ENCODE measurements around the gene SLC35E4. TPM values are rescaled to one million over a fixed set of nuclear protein-coding genes. Genes with fewer than 3 reads are reported as not detected.
"Not testable (repeated sequence)": the region's sequence is repeated elsewhere in the genome, so short reads cannot be mapped to it uniquely, and the experiment has no call there.

Gene SLC35E4
- total RNA-seq, 2 experiments from 2014 or later, result 3.0 TPM

- ChIA-PET POLR2A (interaction anchor here (0.6 to 1.6 kb wide), 3 partner anchors 10 to 357 kb away, joined by 3 to 5 read pairs (median 3); no protein-coding TSS in a partner anchor), CTCF (ENCODE audit: unreplicated experiment) (no interaction called here)
- Histone ChIP-seq H4K20me1 (ENCODE audit: insufficient read depth, low read length) (peaks cover 17% of the 10 kb centered on the region; the same call in 1 of the 2 replicates), H2AFZ (ENCODE audit: low read length) (peak overlapping the region; percentile 11; the same call in 1 of the 2 replicates), H3K4me2 (ENCODE audit: low read length) (peak overlapping the region; percentile 84), H3K4me3 (ENCODE audit: low read depth, low read length, poor library complexity, severe bottlenecking) (peak overlapping the region; percentile 95), H3K4me1 (ENCODE audit: insufficient read depth, low read length, poor library complexity, severe bottlenecking) (peaks cover 11% of the 10 kb centered on the region), H3K79me2 (ENCODE audit: insufficient read depth, low read depth, low read length) (peaks cover 23% of the 10 kb centered on the region), H3K27ac (ENCODE audit: low read depth, low read length, poor library complexity, severe bottlenecking) (peak overlapping the region; percentile 49), H3K9me2 (ENCODE audit: insufficient read depth, low read length) (no peaks in the 10 kb centered on the region), H3K36me3 (ENCODE audit: insufficient read depth, low read length) (peaks cover 34% of the 10 kb centered on the region), H3K9me3 (ENCODE audit: low read length) (no peaks in the 10 kb centered on the region)
- TF ChIP-seq CTCF (conservative IDR thresholded peaks at IDR 0.05; ENCODE audit: low read length) (no peak), EZH2phosphoT487 (IDR thresholded peaks at IDR 0.05; ENCODE audit: borderline replicate concordance, low read depth, low read length) (no peak)
- intact Hi-C loops (cut with micrococcal nuclease; ENCODE audit: unreplicated experiment), result loop anchor here (5.0 kb wide), 1 partner anchor 491 kb away; the partner anchor contains the start of gene SMTN
- no TSS peak for BruUV-seq (replicated peaks)
- no peak for DNase-seq (ENCODE audit: low spot score)
Measured at GRCh38 chr22:30591191-30591587, 44.4 kb upstream of the SLC35E4 start.

- intact Hi-C loops (cut with micrococcal nuclease; ENCODE audit: unreplicated experiment), result loop anchor here (5.0 kb wide), 1 partner anchor 491 kb away; the partner anchor contains the start of gene SMTN
- Histone ChIP-seq H3K79me2 (ENCODE audit: insufficient read depth, low read depth, low read length) (peaks cover 23% of the 10 kb centered on the region), H3K4me3 (ENCODE audit: low read depth, low read length, poor library complexity, severe bottlenecking) (peak within 1 kb of the TSS; percentile 95), H3K9me2 (ENCODE audit: insufficient read depth, low read length) (no peaks in the 10 kb centered on the region), H3K27ac (ENCODE audit: low read depth, low read length, poor library complexity, severe bottlenecking) (peak within 1 kb of the TSS; percentile 49), H4K20me1 (ENCODE audit: insufficient read depth, low read length) (peaks cover 17% of the 10 kb centered on the region; the same call in 1 of the 2 replicates), H3K4me2 (ENCODE audit: low read length) (peak within 1 kb of the TSS; percentile 84), H3K4me1 (ENCODE audit: insufficient read depth, low read length, poor library complexity, severe bottlenecking) (peaks cover 11% of the 10 kb centered on the region), H3K36me3 (ENCODE audit: insufficient read depth, low read length) (peaks cover 28% of the 10 kb centered on the region), H2AFZ (ENCODE audit: low read length) (peak within 1 kb of the TSS; percentile 11; the same call in 1 of the 2 replicates), H3K9me3 (ENCODE audit: low read length) (no peaks in the 10 kb centered on the region)
- ChIA-PET CTCF (ENCODE audit: unreplicated experiment) (no interaction called here), POLR2A (interaction anchor here (0.6 to 1.6 kb wide), 3 partner anchors 9 to 356 kb away, joined by 3 to 5 read pairs (median 3); no protein-coding TSS in a partner anchor)
- no TSS peak for BruUV-seq (replicated peaks)
- TF ChIP-seq CTCF (conservative IDR thresholded peaks at IDR 0.05; ENCODE audit: low read length) (no peak), EZH2phosphoT487 (IDR thresholded peaks at IDR 0.05; ENCODE audit: borderline replicate concordance, low read depth, low read length) (no peak)
- peak; percentile 99 for DNase-seq (ENCODE audit: low spot score)
Measured at GRCh38 chr22:30591588-30592359, 43.8 kb upstream of the SLC35E4 start, which contains the start of gene PES1. Gene PES1, minus strand, starts transcription at chr22:30591910. Its CDS starts 77 bp downstream, at chr22:30591833.

- BruUV-seq (replicated peaks); H3K9me2 ChIP-seq (ENCODE audit: insufficient read depth, low read length); CTCF ChIA-PET (ENCODE audit: unreplicated experiment); DNase-seq (ENCODE audit: low spot score); H2AFZ ChIP-seq (ENCODE audit: low read length); H3K27ac ChIP-seq (ENCODE audit: low read depth, low read length, poor library complexity, severe bottlenecking); H3K9me3 ChIP-seq (ENCODE audit: low read length): not testable (repeated sequence)
- Histone ChIP-seq H3K36me3 (ENCODE audit: insufficient read depth, low read length) (peaks cover 22% of the 10 kb centered on the region), H3K4me1 (ENCODE audit: insufficient read depth, low read length, poor library complexity, severe bottlenecking) (peaks cover 11% of the 10 kb centered on the region), H3K4me3 (ENCODE audit: low read depth, low read length, poor library complexity, severe bottlenecking) (peak overlapping the region; percentile 95), H3K4me2 (ENCODE audit: low read length) (peak overlapping the region; percentile 84), H4K20me1 (ENCODE audit: insufficient read depth, low read length) (peaks cover 17% of the 10 kb centered on the region; the same call in 1 of the 2 replicates), H3K79me2 (ENCODE audit: insufficient read depth, low read depth, low read length) (peaks cover 23% of the 10 kb centered on the region)
- intact Hi-C loops (cut with micrococcal nuclease; ENCODE audit: unreplicated experiment), result loop anchor here (5.0 kb wide), 1 partner anchor 490 kb away; the partner anchor contains the start of gene SMTN
- POLR2A ChIA-PET, result interaction anchor here (1.6 kb wide), 1 partner anchor 14 kb away, joined by 3 read pairs; no protein-coding TSS in a partner anchor
Measured at GRCh38 chr22:30592360-30592713, 43.2 kb upstream of the SLC35E4 start.
